Brain pericyte (primary cell): ENCODE data around the gene RNF130.

Source experiments
- DNase-seq: peaks from one replicate; pipeline ENCODE4 v3.0.0-alpha.2; 2012; ENCODE audit warnings: low read depth, low spot score

The RNF130 gene, protein sequence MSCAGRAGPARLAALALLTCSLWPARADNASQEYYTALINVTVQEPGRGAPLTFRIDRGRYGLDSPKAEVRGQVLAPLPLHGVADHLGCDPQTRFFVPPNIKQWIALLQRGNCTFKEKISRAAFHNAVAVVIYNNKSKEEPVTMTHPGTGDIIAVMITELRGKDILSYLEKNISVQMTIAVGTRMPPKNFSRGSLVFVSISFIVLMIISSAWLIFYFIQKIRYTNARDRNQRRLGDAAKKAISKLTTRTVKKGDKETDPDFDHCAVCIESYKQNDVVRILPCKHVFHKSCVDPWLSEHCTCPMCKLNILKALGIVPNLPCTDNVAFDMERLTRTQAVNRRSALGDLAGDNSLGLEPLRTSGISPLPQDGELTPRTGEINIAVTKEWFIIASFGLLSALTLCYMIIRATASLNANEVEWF

DNA sequence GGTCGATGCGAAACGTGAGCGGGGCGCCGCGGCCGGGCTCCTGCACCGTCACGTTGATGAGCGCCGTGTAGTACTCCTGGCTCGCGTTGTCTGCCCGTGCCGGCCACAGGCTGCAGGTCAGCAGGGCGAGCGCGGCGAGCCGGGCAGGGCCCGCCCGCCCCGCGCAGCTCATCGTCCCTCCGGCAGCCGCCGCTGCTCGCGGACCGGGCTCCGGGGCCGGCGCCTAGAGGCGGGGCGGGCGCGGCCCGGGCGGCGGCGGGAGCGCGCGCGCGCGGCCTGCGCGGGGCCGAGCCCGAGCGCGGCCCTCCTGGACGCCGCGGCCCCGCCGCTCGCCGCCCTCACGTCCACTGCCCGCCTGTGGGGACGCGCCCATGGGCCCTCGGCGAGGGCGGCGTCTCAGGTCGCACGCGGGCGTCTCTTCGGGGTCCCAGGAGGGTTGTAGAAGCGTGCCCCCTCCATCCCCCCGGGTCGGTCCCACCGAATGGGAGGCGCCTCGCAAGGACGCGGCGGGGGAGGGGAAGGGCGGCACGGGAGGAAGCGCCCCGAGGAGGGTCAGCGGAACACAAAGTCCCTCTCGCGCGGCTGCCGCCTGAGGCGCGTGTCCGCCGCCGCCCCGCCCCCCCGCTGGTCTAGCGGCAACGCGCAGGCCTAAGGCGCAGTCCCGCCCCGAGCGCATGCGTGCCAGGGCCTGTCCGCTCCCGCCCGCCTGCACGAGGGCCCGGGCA lies at the start of gene RNF130:
Gene RNF130, minus strand, starts transcription at position 229 of the 725 bp plus-strand sequence. Its CDS starts 57 bp downstream, at position 172.
- peak; percentile 73 for DNase-seq

DNA sequence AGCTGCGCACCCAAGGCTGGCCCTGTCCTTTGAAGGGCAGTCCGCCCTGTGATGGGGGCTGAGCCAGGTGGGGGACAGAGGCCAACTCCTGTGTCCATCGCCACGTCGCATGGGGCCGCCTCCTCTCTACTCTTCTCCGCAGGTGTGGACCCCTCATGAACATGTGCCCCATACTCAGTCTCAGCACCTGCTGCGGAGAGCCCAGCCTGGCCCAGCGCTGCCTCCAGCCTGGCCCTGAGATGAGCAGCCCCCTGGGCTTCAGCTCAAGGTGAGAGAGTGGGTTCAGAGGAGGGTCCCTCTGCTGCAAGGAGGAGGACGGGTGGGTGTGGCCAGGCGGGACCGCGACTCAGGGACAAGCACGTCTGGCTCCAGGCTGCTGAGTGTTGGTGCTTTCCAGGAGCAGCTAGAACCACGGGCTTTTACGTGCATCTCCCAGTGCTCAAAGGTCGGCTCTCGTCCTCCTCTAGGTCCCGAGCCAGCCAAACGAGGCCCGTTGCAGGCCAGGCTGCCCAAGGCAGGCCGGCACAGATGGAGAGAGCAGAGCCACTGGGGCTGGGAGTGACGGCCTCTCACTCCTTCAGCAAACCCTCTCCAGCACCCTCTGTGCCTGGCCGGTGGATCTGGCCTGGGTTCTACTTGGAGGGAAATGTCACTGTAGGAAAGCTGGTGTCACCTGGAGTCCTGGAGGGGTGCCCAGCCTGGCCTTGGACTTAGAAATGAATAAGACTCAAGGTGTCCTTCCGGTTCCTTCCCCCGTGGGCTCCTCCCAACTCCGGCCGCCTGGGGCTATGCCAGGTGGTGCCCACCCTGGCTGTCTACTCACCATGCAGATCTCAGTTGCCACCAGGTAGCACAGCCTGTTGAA lies 48.9 kb upstream of the RNF130 start:
- DNase-seq = no peak

DNA sequence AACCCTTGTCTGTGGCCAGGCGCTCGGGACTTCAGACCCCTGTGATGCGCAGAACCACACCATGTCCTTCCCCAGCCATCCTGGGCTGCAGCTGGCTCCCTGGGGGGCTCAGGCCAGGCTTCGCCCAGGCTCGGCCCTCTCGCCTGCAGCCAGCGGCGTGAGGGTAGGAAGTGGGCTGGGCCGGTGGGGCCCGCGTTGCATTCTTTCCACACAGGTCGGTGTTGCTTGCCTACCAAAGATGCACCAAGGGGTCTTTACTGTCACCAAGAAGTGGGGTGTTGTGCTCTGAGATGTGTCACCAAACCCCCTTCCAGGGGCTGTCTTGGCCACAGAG lies 48.3 kb upstream of the RNF130 start:
- DNase-seq = no peak

DNA sequence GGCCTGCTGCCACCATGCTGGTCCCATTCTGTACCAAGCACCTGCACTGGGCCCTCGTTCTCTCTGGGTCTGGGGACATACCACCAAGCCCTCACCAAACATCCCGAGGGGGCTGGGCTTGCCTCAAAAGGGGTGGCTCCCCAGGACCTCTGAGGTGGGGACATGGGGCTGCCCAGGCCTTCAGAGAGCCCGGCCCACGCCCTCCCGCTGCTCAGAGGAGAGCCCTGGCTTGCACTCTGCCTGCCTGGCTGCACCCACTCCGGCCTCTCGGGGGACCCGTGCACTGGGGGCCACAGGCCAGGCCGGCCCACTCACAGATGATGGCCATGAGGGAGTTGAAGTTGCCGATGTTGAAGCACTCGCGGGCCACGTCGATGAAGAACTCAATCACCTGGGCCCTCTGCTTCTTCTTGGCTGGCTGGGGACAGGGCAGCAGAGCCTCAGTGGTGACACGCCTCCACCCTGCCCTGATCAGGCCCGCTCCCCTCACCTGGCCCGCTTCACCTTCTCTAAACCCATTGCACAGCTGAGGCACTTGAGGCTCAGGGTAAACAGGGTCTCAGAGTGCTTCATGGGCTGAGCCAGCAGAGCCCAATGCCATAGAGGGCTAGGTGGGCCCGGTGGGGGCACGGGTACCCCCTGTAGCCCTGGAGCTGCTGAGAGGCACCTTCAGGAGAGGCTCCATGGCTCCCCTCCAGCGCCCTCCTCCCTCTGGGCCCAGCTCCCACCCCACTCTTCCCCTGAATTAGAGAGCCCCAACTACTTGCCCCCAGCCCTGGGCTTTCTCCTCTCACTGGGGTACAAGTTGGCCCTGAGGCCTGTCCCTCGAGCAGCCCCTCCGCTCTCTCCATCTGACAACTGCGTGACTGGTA lies 47.7 kb upstream of the RNF130 start:
- no peak for DNase-seq

DNA sequence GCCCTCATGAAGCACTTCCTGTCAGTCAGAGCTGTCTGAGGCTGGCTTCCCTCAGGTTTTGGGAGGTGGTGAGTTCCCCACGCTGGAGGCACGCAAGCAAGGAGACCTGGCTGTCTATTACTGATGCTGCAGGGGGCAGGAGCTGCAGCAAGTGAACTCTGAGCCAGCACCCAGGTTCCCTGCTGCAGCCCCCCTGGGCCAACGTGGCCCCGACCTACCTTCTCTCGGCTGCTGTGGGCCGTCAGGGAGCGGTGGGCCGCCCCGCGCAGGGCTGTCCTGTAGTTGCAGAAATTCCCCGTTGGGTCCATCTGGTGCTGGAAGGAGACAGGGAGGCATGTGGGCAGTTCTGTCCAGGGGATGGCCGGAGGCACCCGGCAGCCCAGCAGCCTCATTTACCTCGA lies 46.8 kb upstream of the RNF130 start:
- no peak for DNase-seq

DNA sequence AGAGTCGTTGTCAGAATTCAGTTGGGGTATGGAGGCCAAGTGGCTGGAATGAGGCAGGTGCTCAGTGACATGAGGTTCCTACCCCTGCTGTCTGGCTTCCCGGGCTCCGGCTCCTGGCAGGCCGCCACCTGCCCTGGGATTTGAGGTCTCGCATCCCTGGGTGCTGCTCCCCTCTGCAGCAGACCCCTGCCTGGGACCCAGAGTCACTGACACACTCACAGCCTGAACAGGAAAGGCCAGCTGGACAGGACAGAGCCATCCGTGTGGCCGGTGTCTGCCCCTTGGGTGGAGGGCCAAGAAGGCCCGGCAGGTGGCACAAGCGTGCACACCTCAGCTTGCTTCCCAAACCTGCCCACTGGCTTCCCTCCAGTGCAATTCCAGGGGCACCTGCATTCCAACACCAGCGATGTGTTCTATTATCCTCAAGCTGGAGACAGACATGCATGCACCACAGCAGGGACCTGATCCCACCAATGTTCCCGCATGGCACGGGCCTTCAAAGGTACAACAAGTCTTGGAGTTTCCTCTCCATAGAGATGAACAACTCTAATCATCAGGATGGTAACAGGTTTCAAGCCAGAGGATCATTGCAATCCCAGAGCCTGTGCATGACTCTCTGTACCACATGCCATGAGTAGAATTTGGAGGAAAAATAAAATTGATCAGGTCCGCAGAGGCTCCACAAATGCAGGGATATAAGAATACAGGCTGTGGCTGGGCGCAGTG lies 45.6 kb upstream of the RNF130 start:
- DNase-seq = no peak

DNA sequence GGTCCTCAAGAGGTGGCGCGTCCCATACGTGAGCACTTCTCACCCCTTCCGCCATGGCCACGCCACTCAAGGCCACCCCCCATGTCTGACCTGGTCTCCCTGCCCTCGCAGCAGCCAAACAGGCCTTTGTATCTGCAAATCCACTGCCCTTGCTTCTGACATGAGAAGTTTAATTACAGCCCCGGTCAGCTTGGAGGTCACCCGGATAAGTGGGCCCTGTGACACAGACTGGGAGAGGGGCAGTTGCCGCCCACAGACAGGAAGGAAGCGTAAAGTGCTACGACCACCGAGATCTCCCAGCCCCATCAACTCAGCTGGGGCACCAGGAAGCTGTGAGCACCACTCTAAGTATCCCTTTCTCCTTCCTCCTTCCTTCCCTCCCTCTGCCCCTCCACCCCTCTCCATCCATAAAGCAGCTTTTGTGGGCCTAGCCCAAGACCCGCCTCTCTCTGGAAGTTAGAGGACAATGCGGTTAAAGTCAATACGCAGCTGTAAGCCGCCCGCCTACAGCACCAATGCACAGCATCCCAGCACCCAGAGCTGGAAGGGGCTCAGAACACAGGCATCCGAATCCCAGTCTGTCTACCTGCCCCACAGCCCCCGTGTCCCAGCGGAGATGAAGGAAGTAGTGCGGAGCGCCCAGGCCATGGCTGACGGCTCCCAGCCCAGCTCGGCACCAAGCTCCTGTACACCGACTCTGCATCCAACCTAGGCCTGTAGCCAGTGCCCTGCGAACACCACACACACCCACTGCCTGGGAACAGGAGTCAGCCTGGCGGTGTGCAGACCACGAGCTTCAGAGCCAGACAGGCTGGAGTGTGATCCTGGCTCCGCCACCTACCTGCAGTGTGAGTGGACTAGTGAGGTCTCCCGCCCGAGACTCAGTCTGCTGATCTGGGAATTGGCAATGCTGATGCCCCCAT lies 44.8 kb upstream of the RNF130 start:
- no peak for DNase-seq

- DNase-seq = no peak
Measured at GRCh38 chr5:180115326-180116076, 43.9 kb upstream of the RNF130 start.

DNA sequence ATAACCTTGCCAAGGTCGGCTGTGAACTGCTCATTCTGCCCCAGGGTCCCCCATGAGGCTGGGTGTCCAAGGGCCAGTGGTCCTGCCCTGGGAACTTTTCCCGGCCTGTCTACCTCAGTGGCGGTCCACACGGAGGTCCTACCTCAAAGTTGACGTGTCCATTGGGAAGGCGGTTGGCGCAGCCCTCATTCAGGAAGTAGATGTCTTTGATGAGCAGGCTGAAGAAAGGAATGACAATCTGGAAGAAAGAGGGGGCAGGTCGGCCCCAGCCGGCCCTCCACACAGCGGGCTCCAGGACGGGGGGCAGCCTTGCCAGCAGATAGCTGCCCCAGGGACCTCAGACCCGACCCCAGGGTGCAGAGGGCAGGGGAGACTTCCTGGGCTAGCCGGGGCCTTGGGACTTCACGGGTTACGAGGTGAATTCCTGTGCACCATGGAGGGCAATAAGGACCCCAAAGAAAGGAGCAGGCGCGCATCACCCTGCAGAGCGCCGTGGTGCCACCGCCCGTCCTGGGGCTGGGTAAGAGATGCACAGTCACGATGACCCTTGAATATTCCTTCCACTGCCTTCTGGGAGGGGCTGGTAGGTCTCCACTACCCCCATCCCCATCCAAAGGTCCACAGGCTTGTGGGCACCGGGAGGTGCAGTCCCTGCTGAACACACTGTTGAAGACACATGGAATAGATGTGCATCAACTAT lies 42.9 kb upstream of the RNF130 start:
- DNase-seq = no peak

- DNase-seq = no peak
Measured at GRCh38 chr5:180113660-180114303, 42.2 kb upstream of the RNF130 start.

- no peak for DNase-seq
Measured at GRCh38 chr5:180112181-180112861, 40.8 kb upstream of the RNF130 start.

GRCh38 chr5:180111273-180112002 lies 39.9 kb upstream of the RNF130 start:
- no peak for DNase-seq

DNA sequence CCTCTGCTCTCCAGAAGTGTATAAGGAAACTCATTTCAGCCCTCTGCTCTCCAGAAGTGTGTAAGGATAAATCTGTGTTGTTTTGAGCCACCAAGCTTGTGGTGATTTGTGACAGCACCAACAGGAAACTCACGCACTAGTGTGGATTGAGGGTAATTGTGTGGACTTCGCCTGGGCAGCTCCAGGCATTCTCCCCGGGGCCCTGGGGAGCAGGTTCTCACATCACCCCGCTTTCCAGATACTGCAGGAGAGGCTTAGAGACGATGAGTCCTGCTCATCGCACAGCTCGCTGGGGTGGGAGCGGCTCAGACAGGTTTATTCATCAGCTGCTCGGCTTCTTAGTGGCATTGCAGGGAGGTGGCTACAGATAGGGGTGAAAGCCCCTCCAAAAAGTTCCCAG lies 38.4 kb upstream of the RNF130 start:
- no peak for DNase-seq

DNA sequence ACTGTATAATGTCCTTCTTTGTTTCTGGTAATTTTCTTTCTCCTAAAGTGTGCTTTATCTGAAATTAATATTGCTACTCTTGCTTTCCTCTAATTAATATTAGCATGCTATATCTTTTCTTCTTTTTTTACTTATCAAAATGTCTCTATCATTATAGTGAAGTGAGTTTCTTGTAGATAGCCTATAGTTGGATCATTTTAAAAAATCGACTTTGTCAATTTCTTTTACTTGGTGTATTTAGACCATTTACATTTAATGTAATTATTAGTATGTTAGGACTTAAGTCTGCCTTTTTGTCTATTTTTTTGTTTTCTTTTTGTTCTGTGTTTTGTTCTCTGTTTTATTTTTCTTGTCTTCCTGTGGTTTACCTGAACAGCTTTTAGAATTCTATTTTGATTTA lies 35.4 kb upstream of the RNF130 start:
- DNase-seq = no peak

DNA sequence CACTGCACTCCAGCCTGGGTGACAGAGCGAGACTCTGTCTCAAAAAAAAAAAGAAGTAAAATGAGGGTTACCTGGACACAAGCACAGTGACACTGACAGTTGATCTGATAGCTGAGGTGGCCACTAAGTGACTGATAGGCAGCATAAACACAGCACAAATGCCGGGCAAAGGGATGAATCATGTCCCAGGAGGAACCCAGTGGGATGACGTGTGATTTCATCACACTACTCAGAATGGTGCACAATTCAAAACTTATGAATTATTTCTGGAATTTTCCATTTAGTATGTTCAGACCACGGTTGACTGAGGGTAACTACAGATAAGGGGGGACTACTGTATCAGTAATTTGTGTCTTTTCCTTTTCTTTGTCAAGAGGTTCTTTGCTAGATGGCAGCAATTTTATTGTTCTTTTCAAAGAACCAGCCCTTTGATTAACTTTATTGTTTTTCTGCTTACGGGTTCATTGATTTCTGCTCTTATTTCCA lies 34.3 kb upstream of the RNF130 start:
- DNase-seq = no peak

- no peak for DNase-seq
Measured at GRCh38 chr5:180104168-180104530, 32.6 kb upstream of the RNF130 start.
